HG03097 (cell line): ENCODE data around the gene EEIG1.
A peak's percentile ranks its signal among the peaks of the same experiment; 100 is the strongest.

ENCODE experiments used
- ATAC-seq: cut with Tn5 transposase; IDR thresholded peaks from one replicate; pipeline ENCODE4 v1.9.1; 2021; ENCODE audit not compliant: unreplicated experiment, low FRiP score

EEIG1 gene

DNA sequence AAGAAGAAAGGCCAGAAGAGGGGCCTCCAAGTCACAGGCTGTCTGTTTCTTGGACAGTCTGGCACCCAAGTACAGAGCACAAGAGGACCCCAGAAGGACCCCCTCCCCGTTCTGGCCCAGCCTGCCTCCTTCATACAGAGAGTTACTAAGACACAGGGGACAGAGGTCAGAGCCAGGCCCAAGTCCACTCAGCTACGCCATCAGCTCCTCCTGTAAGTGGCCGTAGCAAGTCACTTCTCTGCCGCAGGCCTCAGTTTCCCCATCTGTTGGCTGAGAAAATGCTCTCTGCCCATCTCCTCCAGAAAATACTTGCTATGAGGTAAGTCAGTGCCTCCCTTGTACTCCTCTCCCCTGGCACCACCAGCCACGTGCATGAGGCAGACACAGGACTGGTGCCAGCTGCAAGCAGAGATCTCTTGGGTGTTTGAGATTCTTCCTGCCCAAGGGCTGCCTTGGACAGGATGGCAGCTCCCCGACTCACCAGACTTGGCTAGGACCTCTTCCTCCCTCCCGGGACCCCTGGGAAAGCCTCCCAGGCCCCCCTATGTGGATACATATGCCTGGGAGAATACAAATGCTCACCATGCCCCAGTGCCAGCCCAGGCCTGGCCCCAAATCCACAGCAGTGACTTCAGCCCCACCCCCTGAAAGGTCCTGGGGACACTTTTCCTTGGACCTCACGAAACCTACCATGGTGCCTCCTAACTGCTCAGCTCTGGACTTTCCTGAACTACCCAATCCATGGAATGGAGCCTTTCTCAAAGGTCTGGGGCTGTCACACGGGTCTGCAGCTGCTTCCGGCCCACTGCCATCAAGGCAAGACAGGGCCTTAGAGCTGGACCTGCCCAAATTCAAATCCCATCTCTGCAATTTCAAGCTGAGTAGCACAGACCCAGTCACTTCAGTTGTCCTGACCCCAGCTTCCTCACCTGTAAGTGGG is 5.1 kb downstream of the EEIG1 start:
- ATAC-seq: no peak

- no peak for ATAC-seq
Measured at GRCh38 chr9:127974769-127975261, 6.0 kb downstream of the EEIG1 start.

- no peak for ATAC-seq
Measured at GRCh38 chr9:127974001-127974768, 6.6 kb downstream of the EEIG1 start.

GRCh38 chr9:127973169-127974000 is 7.4 kb downstream of the EEIG1 start:
- ATAC-seq: no peak

- no peak for ATAC-seq
Measured at GRCh38 chr9:127972236-127972871, 8.4 kb downstream of the EEIG1 start.

DNA sequence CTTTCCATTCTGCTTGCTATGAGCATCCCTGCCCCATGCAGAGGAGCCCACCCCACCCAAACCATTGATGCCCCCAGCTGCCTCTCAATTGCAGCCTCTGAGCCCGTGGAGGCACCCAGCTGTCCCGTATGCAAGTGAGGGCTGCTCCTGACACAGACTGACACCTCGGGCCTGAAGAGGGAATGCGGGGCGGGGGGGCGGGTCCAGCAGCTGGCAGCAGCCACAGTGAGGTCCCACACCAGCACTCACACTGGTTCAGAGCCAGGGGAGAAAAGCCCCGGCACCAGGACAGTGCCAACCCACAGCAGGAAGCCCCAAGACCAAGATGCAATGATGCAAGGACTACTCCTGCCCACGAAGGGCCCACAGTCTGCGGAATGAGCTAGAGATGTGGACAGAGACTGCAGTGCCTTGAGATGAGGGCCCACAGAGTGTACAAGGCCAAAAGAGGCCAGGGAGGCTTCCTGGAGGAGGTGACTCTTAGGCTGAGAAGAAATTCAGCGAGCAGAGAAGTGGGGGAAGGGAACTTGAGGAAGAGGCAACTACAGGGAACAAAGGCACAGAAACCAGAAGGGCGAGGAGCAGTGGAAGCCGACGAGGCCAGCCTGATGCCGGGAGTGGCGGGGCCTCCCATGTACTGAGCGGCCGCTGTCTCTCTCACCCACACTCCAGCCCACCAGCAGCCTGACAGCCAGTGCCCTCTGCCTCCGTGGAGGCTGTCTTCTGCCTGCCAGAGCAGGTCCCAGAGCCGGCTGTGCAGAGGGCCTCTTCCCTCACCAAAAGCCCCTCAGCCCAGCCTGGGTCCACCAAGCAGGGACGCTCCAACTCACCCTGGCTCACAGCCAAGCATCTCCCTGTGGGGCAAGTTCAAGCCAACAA is 9.2 kb downstream of the EEIG1 start:
- ATAC-seq: peak; percentile 18

DNA sequence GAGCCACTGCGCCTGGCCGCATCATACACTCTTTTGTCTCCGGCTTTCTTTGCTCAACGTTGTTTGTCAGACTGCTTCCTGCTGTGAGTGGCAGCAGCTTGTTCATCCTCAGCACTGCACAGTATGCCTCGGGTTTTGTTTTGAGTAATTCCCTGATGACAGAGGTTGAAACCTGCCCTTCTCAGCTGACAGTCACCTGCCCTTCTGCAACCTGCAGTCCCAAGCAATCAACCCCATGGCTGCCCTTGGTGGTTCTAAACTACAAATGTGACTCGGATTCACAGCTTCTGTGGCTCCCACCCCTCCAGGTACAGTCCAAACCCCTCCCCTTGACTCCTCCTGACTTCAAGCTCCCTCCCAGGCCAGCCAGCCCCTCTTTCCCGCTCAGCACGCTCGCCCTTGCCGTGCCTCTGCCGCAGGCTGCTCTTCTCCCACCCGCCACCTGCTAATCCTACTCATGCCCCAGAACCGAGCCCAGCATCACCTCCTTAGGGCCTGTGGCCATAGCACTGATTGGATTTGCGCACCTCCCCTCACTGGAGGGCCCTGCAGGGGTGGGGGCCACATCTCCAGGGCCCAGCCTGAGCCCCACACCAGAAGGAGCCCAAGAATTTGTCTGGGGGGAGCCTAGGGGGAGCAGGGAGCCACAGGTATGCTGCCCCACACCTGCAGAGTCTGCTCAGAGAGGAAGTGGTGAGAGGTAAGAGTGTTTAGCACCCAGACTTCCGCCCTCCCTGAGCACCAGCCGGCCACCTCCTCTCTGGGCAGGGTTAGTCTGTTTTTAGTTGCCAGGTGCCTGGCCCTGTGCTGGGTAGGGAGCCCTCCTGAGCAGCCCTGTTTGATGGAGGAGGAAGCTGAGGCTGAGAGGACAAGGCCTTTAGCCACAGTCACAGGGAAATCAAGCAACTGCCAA is 10.1 kb downstream of the EEIG1 start:
- ATAC-seq: peak; percentile 55

- ATAC-seq: no peak
Measured at GRCh38 chr9:127968700-127969383, 11.9 kb downstream of the EEIG1 start.

DNA sequence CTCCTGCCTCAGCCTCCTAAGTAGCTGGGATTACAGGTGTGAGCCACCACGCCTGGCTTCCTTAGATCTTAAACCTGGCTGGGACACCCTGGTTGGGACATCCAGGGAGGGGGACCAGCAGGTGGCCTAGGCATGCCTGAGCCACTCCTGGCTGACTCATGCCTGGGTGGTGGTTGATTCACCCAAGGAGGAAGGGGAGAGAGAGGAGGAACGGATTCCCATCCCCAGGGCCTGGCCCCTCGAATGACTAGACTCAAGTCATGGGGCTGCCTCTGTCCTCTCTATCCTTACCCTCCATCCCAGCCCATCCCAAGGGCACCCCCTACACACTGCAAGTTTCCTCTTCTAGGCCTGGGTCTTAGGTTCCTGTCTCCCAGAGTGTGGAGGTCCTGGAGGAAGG is 12.7 kb downstream of the EEIG1 start:
- no peak for ATAC-seq

DNA sequence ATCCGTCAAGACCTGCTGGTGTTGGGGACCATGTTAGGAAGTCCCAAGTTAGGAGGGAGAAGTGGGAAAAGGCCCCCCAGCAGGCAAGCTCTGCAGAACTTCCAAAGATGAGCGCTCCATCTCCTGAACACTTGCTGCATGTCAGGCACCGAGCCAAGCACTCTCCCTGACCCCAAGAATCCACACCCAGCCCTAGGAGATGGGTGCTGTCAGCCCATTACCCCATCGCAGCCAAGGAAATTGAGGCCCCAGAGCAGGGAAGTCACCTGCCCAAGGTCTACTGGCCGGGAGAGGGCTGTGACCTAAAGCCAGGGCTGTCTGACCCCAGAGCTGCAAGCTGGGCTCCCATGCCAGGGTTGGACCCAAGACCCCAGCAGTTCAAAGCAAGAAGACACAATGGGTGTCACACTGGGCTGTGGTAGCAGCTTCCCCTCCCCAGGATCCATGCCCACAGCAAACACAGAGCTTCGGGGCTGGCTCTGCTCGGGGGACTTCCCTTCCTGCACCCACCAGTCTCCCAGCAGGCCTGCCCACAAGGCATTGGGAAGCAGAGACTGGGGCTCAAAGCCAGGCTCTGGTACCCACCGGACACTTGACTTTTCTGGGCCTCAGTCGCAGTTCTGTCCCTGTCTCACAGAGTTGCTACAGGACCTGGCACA is 13.5 kb downstream of the EEIG1 start:
- no peak for ATAC-seq

GRCh38 chr9:127966416-127967150 is 14.2 kb downstream of the EEIG1 start:
- ATAC-seq: no peak

GRCh38 chr9:127965953-127966352 is 14.8 kb downstream of the EEIG1 start:
- no peak for ATAC-seq

DNA sequence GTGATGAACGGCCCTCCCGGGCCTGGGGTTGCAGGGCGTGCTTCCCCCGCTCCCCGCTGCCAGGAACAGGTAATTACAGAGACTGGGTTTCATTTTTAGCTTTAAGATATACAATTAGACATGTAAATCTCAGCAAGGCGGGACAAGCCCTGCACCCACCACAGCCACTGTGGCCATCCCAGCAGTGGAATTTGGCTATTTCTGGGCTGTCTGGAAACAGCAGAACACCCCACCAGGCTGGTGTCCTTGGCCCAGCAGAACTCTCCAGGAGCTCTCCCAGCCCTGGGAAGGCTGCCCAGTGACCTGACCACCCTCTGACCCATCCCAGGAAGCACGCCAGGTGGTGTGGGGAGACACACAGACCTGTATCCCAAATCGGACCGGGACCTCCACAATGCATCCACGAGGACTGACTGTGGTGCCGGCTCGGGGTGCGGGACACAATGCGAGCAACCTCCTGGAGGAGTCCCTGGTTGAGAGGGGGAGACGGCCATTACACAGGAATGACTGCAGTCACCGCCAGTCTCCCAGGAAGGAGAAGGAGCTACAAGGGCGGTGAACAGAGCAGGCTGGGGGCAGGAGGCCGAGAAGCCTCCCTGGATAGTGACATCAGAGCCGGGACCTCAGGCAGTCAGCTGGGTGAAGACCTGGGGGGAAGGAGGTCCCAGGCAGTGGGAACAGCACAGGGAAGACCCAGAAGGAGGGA is 17.3 kb downstream of the EEIG1 start:
- no peak for ATAC-seq

- ATAC-seq: no peak
Measured at GRCh38 chr9:127963041-127963358, 17.8 kb downstream of the EEIG1 start.

GRCh38 chr9:127962278-127962677 is 18.5 kb downstream of the EEIG1 start:
- ATAC-seq: no peak

- no peak for ATAC-seq
Measured at GRCh38 chr9:127961613-127962155, 19.1 kb downstream of the EEIG1 start.
